GM12878 (cell line): ENCODE data around the gene MPRIP. TPM values are rescaled to one million over a fixed set of nuclear protein-coding genes. Genes with fewer than 3 reads are reported as not detected.

Experiments used
- ATAC-seq: fragments of 200-7000 bp; cut with Tn5 transposase; 3 replicates; pipeline ENCODE4 v1.9.1; 2020; ENCODE audit warnings: mild to moderate bottlenecking, moderate library complexity
- BruUV-seq: library from RNA; stranded (reverse); fragments of 400-500 nt; replicated peaks from 2 replicates; lab custom pipeline; 2021; lab: Mats Ljungman, UMichigan
- CTCF ChIA-PET: fragments of 300-600 bp; sonication (Branson Sonifier 250); formaldehyde crosslinking; extraction: SDS; loops from one replicate; lab custom pipeline; 2021; ENCODE audit warnings: inconsistent platforms; lab: Yijun Ruan, JAX
- POLR2A ChIA-PET: fragments of 350-600 bp; formaldehyde crosslinking; extraction: SDS; loops from one replicate; lab custom pipeline; 2021; ENCODE audit warnings: inconsistent platforms; lab: Charles Lee
- RAD21 ChIA-PET: fragments of 300-600 bp; sonication (Branson Sonifier 250); formaldehyde crosslinking; loops from one replicate; lab custom pipeline; 2023; ENCODE audit warnings: antibody characterized with exemption; ENCODE audit not compliant: unreplicated experiment; lab: Charles Lee
- SMC1A ChIA-PET: fragments of 300-600 bp; sonication (Branson Sonifier 250); formaldehyde crosslinking; loops from one replicate; lab custom pipeline; 2023; ENCODE audit not compliant: unreplicated experiment, uncharacterized antibody; lab: Charles Lee
- DNase-seq: peaks from one replicate; pipeline ENCODE4 v3.0.0-alpha.2; 2011; ENCODE audit warnings: low read depth, low spot score
- FAIRE-seq: peaks from 3 replicates; lab custom pipeline; 2011; peaks lifted over from hg19 to GRCh38; lab: Jason Lieb, UNC
- H2AFZ ChIP-seq: 2 replicates; pipeline ENCODE4 v1.6.0; 2011; ENCODE audit warnings: low read depth, low read length, control low read depth; ENCODE audit not compliant: control insufficient read depth
- H3K27ac ChIP-seq: 2 replicates; pipeline ENCODE4 v1.5.1; 2011; ENCODE audit warnings: control low read depth; ENCODE audit not compliant: control insufficient read depth, insufficient read depth
- H3K27me3 ChIP-seq, 2 experiments: replicated peaks in 1 of 2; 2 replicates each; pipeline versions ENCODE4 v1.6.0 to v1.6.1; 2011; ENCODE audit warnings: low read length in 1 of 2; ENCODE audit not compliant: control insufficient read depth in 2 of 2, insufficient read depth in 2 of 2
- H3K36me3 ChIP-seq, 2 experiments: 2 replicates each; pipeline ENCODE4 v1.5.1; 2011; ENCODE audit warnings: low read length in 1 of 2; ENCODE audit not compliant: control insufficient read depth in 2 of 2, insufficient read depth in 2 of 2
- H3K4me1 ChIP-seq: 2 replicates; pipeline ENCODE4 v1.6.1; 2011; ENCODE audit warnings: mild to moderate bottlenecking, low read length, moderate library complexity, mixed read lengths; ENCODE audit not compliant: control insufficient read depth, insufficient read depth
- H3K4me2 ChIP-seq: 2 replicates; pipeline ENCODE4 v1.6.0; 2011; ENCODE audit warnings: control low read depth; ENCODE audit not compliant: control insufficient read depth, insufficient read depth
- H3K4me3 ChIP-seq: fragments of 200-600 bp; sonication (generic); 2 replicates; pipeline ENCODE4 v1.5.1; 2016
- H3K79me2 ChIP-seq: 2 replicates; pipeline ENCODE4 v1.6.0; 2011; ENCODE audit warnings: low read length; ENCODE audit not compliant: control insufficient read depth, insufficient read depth
- H3K9ac ChIP-seq: 2 replicates; pipeline ENCODE4 v1.8.0; 2011; ENCODE audit warnings: low read length, control low read depth, mixed read lengths; ENCODE audit not compliant: control insufficient read depth, insufficient read depth
- H3K9me3 ChIP-seq: replicated peaks from 3 replicates; pipeline ENCODE4 v1.5.1; 2011; ENCODE audit warnings: mild to moderate bottlenecking, low read length; ENCODE audit not compliant: control insufficient read depth, insufficient read depth
- H4K20me1 ChIP-seq: 2 replicates; pipeline ENCODE4 v1.6.0; 2011; ENCODE audit not compliant: control insufficient read depth, insufficient read depth
- BCL11A ChIP-seq: IDR thresholded peaks from 2 replicates; pipeline ENCODE4 v1.6.1; 2011; ENCODE audit warnings: low read depth, low read length
- BMI1 ChIP-seq: fragments of 450-650 bp; IDR thresholded peaks from 2 replicates; pipeline ENCODE4 v1.6.1; 2016; ENCODE audit warnings: mild to moderate bottlenecking, moderate library complexity, borderline replicate concordance
- CREM ChIP-seq: IDR thresholded peaks from 2 replicates; pipeline ENCODE4 v1.6.1; 2014; ENCODE audit warnings: antibody characterized with exemption, low read depth
- CTCF ChIP-seq, 3 experiments: IDR thresholded peaks in 2 of 3; conservative IDR thresholded peaks in 1 of 3; 2 replicates each; pipeline ENCODE4 v1.5.1; 2011; ENCODE audit warnings: low read depth in 3 of 3, low read length in 3 of 3, mild to moderate bottlenecking in 3 of 3, control low read depth in 2 of 3, moderate library complexity in 2 of 3, inconsistent platforms in 1 of 3, mixed read lengths in 1 of 3; ENCODE audit not compliant: control insufficient read depth in 2 of 3, insufficient read depth in 1 of 3; ENCODE audit errors: extremely low read depth in 1 of 3
- EP300 ChIP-seq, 2 experiments: fragments of 150-350 bp in 1 of 2; IDR thresholded peaks; 2 replicates each; pipeline ENCODE4 v1.6.1; 2011 to 2012; ENCODE audit warnings: low read depth in 2 of 2, low read length in 2 of 2, borderline replicate concordance in 1 of 2, improper control_type of control experiment in 1 of 2, inconsistent platforms in 1 of 2; ENCODE audit not compliant: control insufficient read depth in 1 of 2
- GATAD2B ChIP-seq: fragments of 450-650 bp; conservative IDR thresholded peaks from 2 replicates; pipeline ENCODE4 v1.6.1; 2017; ENCODE audit warnings: low read depth, mild to moderate bottlenecking, moderate library complexity
- IKZF2 ChIP-seq, 2 experiments: fragments of 450-650 bp; IDR thresholded peaks; 2 replicates each; pipeline ENCODE4 v1.6.1; 2017; ENCODE audit warnings: mild to moderate bottlenecking in 2 of 2, moderate library complexity in 2 of 2
- MEF2B ChIP-seq: fragments of 450-650 bp; IDR thresholded peaks from 2 replicates; pipeline ENCODE4 v1.6.1; 2018; ENCODE audit warnings: mild to moderate bottlenecking, moderate library complexity; ENCODE audit not compliant: partially characterized antibody, poor library complexity, severe bottlenecking
- NBN ChIP-seq: fragments of 450-650 bp; IDR thresholded peaks from 2 replicates; pipeline ENCODE4 v1.6.1; 2016
- NR2F1 ChIP-seq: fragments of 450-650 bp; conservative IDR thresholded peaks from 2 replicates; pipeline ENCODE4 v1.6.1; 2017; ENCODE audit warnings: mild to moderate bottlenecking
- PKNOX1 ChIP-seq: fragments of 450-650 bp; IDR thresholded peaks from 2 replicates; pipeline ENCODE4 v1.6.1; 2016; ENCODE audit warnings: mild to moderate bottlenecking
- SIX5 ChIP-seq: IDR thresholded peaks from 2 replicates; pipeline ENCODE4 v1.6.1; 2011; ENCODE audit warnings: mild to moderate bottlenecking, low read depth, low read length, moderate library complexity; ENCODE audit not compliant: severe bottlenecking
- SREBF1 ChIP-seq: IDR thresholded peaks from 2 replicates; pipeline ENCODE4 v1.6.1; 2012; ENCODE audit warnings: mild to moderate bottlenecking, low read length
- STAT1 ChIP-seq: fragments of 450-650 bp; conservative IDR thresholded peaks from 2 replicates; pipeline ENCODE4 v1.6.1; 2014; ENCODE audit warnings: antibody characterized with exemption, mild to moderate bottlenecking
- TAF1 ChIP-seq: IDR thresholded peaks from 2 replicates; pipeline ENCODE4 v1.6.1; 2011; ENCODE audit warnings: mild to moderate bottlenecking, low read depth, low read length, borderline replicate concordance
- TCF3 ChIP-seq: IDR thresholded peaks from 2 replicates; pipeline ENCODE4 v1.6.1; 2012; ENCODE audit warnings: low read depth, mild to moderate bottlenecking, low read length, borderline replicate concordance; ENCODE audit not compliant: insufficient read depth
- ZNF274 ChIP-seq: IDR thresholded peaks from one replicate; pipeline ENCODE4 v1.8.0; 2011; ENCODE audit not compliant: insufficient read length, insufficient read depth
- WGBS: methylation state at CpG from one replicate; pipeline ENCODE4 v1.1.6; 2016; ENCODE audit warnings: low lambda C conversion rate; ENCODE audit not compliant: insufficient replicate concordance, insufficient coverage; ENCODE audit errors: missing lambda C conversion rate; 5-methylcytosine and 5-hydroxymethylcytosine counted together
- in situ Hi-C: fragments of 300-500 bp; cut with MboI; formaldehyde crosslinking; loops from 9 replicates; pipeline ENCODE4 v1.14.3; 2018; ENCODE audit warnings: mixed read lengths
- intact Hi-C: fragments of 100-400 bp; cut with micrococcal nuclease; formaldehyde crosslinking; loops from one replicate; pipeline ENCODE4 v1.14.2; 2022; ENCODE audit not compliant: unreplicated experiment
- polyA plus RNA-seq, 11 experiments: library from polyadenylated mRNA; depleted of rRNA in 4 of 11; unstranded in 6 of 11; stranded (reverse) in 5 of 11; fragments of >200 nt; fragmentation: Nextera tagmentation in 4 of 11; fragmentation: Illumina TruSeq in 1 of 11; extraction: Ambion mirVana in 4 of 11; extraction: Trizol in 1 of 11; gene quantifications; 1 replicate in 1 of 11; 2 replicates in 10 of 11; pipeline versions ENCODE4 v1.2.1 to v1.2.3, GENCODE V29; 2011 to 2016; ENCODE audit warnings: inconsistent platforms in 2 of 11, missing spikeins in 2 of 11, low read depth in 1 of 11
- total RNA-seq, 4 experiments: library from RNA; depleted of rRNA in 3 of 4; stranded (reverse); fragments of >200 nt in 3 of 4; fragmentation: Illumina TruSeq in 1 of 4; extraction: Trizol in 1 of 4; gene quantifications; 2 replicates each; pipeline versions ENCODE4 v1.2.1 to v1.2.3, GENCODE V29; 2013 to 2021

The MPRIP gene
- total and polyA plus RNA-seq, 10 of the 15 experiments (the other 5 are each of a cell fraction or from before 2014, with no cell fraction given): 16.5 to 168 (median 71.7) TPM

GRCh38 chr17:17109256-17109655, 67.0 kb downstream of the MPRIP start:
- CTCF ChIA-PET: no interaction called here
- H4K20me1 ChIP-seq: no peaks in the 10 kb centered on the region; the same call in 1 of the 2 replicates
- peaks cover 3% of the 10 kb centered on the region for H3K4me1 ChIP-seq
- no peak overlapping the region for H3K27ac ChIP-seq
- WGBS: 74% methylated on average over 4 of the region's 4 CpGs
- BruUV-seq: no TSS peak
- H3K27me3 ChIP-seq: no peaks in the 10 kb centered on the region
- RAD21 ChIA-PET: no interaction called here
- in situ Hi-C loops (no loop called here), intact Hi-C loops (no loop called here)
- SMC1A ChIA-PET: no interaction called here
- H3K4me3 ChIP-seq: no peak overlapping the region
- no peaks in the 10 kb centered on the region for H3K9me3 ChIP-seq
- peaks cover 6% of the 10 kb centered on the region for H3K79me2 ChIP-seq
- ATAC-seq (0 out of 3 replicates have a peak, but pooled peaks have one; percentile 29), DNase-seq (no peak), FAIRE-seq (no peak)
- H3K4me2 ChIP-seq: no peak overlapping the region
- TF ChIP-seq CTCF (IDR thresholded peaks at IDR 0.05 in 2 of 3, conservative IDR thresholded peaks at IDR 0.05 in 1 of 3; ENCODE audit: control insufficient read depth in 2 of 3, extremely low read depth in 1 of 3, insufficient read depth in 1 of 3, low read depth in 3 of 3, low read length in 3 of 3) (peak in 1 of 3 experiments; percentile 28; a peak in 1 of 6 replicates), MEF2B (no peak)
- H2AFZ ChIP-seq: no peak overlapping the region
- no peak overlapping the region for H3K9ac ChIP-seq
- POLR2A ChIA-PET: no interaction called here
- peaks cover 0 to 13% of the 10 kb centered on the region in 2 experiments; a peak in 2 of 4 replicates for H3K36me3 ChIP-seq

DNA sequence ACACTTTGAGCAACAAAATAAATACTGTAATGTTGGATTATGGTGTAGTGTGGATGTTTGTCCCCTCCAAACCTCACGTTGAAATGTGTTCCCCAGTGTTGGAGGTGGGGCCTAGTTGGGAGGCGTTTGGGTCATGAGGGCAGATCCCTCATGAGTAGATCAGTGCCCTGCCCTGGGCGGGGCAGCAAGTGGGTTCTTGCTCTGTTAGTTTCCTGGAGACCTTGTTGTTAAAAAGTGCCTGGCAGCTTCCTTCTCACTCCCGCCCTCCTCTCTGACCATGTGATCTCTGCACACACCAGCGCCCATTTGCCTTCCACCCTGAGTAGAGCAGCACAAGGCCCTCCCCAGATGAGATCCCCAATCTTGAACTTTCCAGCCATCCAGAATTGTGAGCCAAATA, 67.7 kb downstream of the MPRIP start:
- RAD21 ChIA-PET: no interaction called here
- Histone ChIP-seq H3K27ac (no peak overlapping the region), H2AFZ (no peak overlapping the region), H3K4me1 (peaks cover 6% of the 10 kb centered on the region), H3K27me3 (no peaks in the 10 kb centered on the region), H3K36me3 (peaks cover 0 to 11% of the 10 kb centered on the region in 2 experiments; a peak in 2 of 4 replicates), H3K79me2 (peaks cover 6% of the 10 kb centered on the region), H4K20me1 (no peaks in the 10 kb centered on the region; the same call in 1 of the 2 replicates), H3K9me3 (no peaks in the 10 kb centered on the region), H3K4me3 (no peak overlapping the region), H3K9ac (no peak overlapping the region), H3K4me2 (no peak overlapping the region)
- POLR2A ChIA-PET: no interaction called here
- BruUV-seq: no TSS peak
- SMC1A ChIA-PET: no interaction called here
- CTCF ChIA-PET: no interaction called here
- in situ Hi-C loops (no loop called here), intact Hi-C loops (no loop called here)
- FAIRE-seq (no peak), DNase-seq (no peak), ATAC-seq (no peak; the same call in 2 of the 3 replicates)
- 47% methylated on average over 5 of the region's 5 CpGs for WGBS
- TF ChIP-seq CREM (no peak), TAF1 (no peak), NR2F1 (no peak), EP300 (IDR thresholded peaks at IDR 0.05; ENCODE audit: borderline replicate concordance in 1 of 2, control insufficient read depth in 1 of 2, low read depth in 2 of 2, low read length in 2 of 2) (no peak), TCF3 (no peak), NBN (no peak), IKZF2 (IDR thresholded peaks at IDR 0.05) (no peak), SIX5 (no peak), STAT1 (no peak), BMI1 (no peak), GATAD2B (no peak), SREBF1 (no peak), PKNOX1 (no peak), BCL11A (no peak), ZNF274 (no peak)
